Activated gamma-delta T cell treated with Interleukin-2 at 50 U/mL for 16 hours (primary cell): ENCODE data around the gene FXYD2.
"Not testable (repeated sequence)": the region's sequence is repeated elsewhere in the genome, so short reads cannot be mapped to it uniquely, and the experiment has no call there.

Source experiments
- DNase-seq: peaks from one replicate; pipeline ENCODE4 v3.0.0-alpha.2; 2020

FXYD2 gene

GRCh38 chr11:117824571-117825537 is at the start of gene FXYD2:
FXYD2 (minus strand) TSS chr11:117824744; CDS start chr11:117824678, 66 bp downstream.
- DNase-seq: no peak

- no peak for DNase-seq
Observed at GRCh38 chr11:117873828-117874125, 49.2 kb upstream of the FXYD2 start.

DNA sequence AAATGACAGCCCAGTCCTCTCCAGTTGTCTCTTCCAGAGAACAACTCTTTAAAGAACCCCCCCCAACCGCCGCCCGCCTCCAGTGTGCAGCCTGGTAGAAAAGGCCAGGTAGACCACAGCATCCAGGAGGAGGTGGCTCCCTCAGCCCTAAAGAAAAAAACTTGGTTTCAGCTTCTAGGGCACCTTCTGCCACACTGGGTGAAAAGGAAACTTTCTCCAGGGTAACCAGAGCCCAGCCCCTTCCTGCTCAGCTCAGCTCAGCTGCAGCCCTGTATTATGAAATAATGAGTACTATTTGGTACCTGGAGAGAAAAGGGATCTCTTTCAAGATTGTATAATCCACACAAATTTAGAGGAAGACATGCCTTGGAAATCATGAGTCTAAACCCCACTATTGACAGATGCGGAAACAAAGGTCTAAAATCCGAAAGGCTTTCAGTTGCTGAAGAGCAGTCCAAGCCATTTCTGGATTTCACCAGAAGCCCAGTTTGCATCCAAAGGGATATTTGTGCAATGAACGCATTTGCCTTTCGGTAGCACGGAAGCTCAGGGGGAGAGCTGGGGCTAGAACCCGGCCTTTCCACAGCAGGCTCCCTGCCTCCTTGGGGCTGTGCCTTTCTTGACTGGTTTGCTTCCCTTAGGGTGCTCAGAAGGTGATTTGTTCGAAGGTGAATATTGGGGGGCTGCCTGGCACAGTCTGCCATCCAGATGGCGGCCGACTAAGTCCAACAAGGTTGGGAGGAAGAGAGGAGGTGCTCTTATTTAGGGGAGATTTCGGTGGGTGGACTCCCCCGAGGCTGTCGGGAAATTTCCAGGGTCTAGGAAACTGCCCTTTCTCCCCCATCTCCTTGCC is 48.7 kb upstream of the FXYD2 start:
- DNase-seq: no peak

- no peak for DNase-seq
Observed at GRCh38 chr11:117872420-117872961, 47.9 kb upstream of the FXYD2 start.

- DNase-seq: no peak
Observed at GRCh38 chr11:117871784-117872183, 47.2 kb upstream of the FXYD2 start.

DNA sequence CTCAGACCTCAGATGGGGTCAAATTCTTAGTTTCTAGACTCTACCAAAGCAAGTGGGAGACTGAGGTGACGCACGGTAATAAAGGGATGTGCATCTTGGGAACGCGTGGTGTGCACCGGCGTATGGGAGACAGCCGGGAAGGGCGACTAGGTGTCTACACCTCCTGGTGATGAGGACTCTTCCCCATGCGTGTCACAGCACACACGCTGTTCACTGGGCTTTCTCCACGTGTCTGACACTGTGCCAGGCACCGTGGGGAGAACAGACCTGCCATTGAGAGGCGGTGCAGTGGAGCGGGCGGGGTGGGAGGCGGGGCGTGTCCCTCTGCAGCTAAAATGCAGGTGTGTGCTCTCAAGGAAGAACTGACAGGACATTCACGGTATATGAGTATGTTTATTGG is 46.6 kb upstream of the FXYD2 start:
- DNase-seq: no peak

DNA sequence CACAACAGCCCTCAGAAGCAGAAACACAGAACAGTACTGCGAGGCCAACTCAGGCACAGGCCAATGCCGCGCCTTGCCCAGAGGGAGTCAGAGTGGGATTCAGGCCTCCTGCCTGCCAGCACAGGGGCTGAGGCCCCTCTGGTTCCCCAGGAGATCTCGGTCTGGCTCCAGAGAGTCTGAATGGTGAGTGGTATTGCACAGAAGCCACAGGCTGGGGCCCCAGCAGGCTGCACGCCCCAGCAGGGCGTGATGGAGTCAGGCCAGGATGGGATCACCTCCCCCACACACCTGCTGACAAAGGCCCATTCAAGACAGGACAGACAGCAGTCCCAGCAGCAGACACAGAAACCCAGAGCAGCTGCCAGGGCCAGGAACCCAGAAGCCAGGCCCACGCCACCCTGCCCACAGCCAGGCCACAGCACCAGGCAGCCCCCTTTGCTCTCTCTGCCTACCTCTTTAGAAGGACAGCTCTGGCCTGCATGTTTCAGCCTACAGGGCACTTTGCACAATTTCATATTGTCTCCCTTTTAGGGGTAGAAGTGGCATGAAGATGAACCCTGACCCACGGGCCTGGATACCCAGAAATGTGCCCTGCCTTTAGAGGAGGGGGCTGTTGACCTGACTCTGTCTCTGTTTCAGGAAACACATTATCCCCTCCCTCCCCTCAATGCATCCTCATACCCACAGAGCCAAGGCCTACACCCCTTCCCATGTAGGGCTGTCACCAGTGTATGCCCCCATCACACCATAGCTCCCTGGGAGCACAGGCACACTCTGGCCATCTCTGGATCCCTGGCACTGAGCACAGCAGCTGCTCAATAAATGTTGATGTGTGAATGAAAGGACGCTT is 45.8 kb upstream of the FXYD2 start:
- DNase-seq: no peak

- DNase-seq: no peak
Observed at GRCh38 chr11:117869604-117870003, 45.1 kb upstream of the FXYD2 start.

DNA sequence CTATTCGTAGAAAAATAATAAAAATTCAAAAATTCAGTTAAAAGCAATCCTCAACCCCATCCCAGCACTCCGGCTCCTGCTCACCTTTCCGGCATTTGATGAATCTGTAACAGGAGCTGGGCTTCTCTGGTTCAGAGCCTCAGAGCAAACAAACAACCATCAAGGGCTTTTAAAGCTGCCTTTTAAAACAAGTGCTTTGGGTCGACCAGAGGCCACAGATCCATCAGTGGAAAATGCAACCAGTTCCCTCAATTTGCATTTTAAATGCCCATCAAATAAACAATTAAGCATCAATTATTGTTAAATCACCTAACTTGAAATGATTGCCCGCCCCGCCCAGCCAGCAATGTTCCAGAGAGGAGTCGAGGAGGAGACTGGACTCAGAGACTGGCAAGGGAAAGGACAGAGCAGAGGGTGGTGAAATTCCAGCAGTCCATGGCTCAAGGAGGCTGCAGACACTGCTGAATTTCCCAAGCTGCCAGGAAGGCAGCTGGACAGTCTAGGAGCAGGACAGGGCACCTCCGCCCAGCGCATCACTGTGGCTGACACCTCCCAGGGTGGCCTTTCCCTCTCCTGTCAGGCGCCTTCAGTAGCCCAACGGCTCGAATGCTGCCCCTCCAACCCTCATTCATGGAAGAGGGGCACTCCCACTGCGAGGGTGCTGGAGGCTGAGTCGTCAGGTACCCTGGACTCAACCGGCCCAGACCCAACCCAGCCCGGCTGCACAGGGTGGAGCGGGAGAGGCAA is 44.4 kb upstream of the FXYD2 start:
- no peak for DNase-seq

GRCh38 chr11:117868088-117868487 is 43.5 kb upstream of the FXYD2 start:
- no peak for DNase-seq

- DNase-seq: no peak
Observed at GRCh38 chr11:117866526-117866925, 42.0 kb upstream of the FXYD2 start.

- not testable (repeated sequence) for DNase-seq
Observed at GRCh38 chr11:117865546-117865945, 41.0 kb upstream of the FXYD2 start.

DNA sequence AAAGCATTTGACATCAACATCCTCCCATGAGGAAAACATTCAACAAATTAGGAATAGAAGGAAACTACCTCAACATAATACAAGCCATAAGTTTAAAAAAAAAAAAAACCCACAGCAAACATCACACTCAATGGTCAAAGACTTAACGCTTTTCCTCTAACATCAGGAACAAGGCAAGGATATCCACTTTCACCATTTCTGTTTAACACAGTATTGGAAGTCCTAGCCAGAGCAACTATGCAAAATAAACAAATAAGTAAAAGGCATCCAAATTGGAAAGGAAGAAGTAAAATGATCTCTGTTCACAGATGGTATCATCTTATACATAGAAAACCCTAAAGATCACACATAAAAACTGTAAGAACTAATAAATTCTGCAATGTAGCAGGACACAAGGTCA is 38.8 kb upstream of the FXYD2 start:
- DNase-seq: no peak

DNA sequence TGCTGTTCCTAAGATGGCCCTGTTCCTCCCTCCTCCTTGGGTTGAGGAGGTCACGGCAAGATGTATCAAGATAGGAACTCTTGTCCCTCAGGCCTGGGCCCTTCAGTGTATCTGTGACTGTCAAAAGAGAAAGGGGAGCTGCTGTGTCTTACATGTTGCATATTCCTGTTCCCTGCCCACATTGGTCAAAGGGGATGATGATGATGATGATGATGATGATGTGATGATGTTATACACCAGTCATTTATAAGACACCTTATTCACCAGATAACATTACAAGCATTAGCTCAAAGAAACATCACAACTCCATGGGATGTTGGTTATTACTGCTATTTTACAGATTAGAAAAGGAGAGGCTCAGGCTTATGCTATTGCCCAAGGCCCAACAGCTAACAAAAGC is 38.2 kb upstream of the FXYD2 start:
- DNase-seq: no peak

- no peak for DNase-seq
Observed at GRCh38 chr11:117862019-117862725, 37.6 kb upstream of the FXYD2 start.

GRCh38 chr11:117861151-117862018 is 36.8 kb upstream of the FXYD2 start:
- no peak for DNase-seq

DNA sequence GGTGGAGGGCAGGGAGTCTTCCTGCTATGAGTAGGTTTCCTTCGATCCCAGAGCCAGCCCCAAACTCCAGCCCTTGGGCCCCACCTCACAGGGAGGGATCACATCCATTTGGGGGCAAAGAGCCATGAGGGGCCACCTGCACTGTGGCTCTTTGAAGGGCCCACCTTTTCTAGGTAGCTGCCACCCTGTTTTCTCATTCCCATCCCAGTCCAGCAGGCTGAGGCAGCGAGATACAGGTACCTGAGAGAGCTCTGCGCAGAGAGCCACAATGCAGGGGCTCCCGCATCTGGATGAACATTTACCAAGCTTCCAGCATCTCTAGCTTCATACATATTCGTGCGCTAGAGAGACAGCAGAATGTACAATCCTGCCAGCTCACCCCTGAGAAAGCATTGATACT is 35.6 kb upstream of the FXYD2 start:
- no peak for DNase-seq

DNA sequence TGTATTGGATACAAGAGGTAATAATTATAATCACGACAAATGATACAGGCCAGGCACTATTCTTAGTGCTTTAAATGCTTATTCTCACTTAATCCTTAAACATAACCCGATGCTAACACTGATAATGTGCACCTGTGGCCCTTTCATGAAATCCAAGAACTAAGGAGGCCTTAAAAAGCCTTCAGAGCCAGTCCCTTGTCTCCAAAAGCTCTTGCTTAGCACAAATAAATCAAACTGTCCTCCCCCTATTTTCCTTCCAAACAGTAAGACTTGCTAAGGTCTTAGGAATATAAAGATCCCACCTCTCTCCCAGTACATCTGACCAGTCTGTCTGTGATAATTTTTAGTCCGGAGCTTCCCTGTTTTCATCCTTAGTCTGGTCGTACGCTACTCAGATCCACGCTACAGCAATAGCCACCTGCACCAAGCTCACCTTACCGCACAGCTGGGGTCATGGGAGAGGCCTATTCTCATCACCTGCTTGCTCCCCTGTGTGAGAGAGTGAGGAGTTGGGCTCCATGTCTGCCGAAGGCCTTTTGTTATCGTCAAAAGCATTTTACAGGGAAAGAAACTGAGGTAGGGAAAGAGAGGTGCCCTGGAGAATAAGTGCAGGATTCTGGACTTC is 35.1 kb upstream of the FXYD2 start:
- DNase-seq: no peak

- DNase-seq: no peak
Observed at GRCh38 chr11:117859061-117859460, 34.5 kb upstream of the FXYD2 start.
